ENCODE results near the gene WDR37. TPM values are rescaled to one million over a fixed set of nuclear protein-coding genes. Genes with fewer than 3 reads are reported as not detected.
"Not testable (repeated sequence)": the region's sequence is repeated elsewhere in the genome, so short reads cannot be mapped to it uniquely, and the experiment has no call there.

The WDR37 gene
- total and polyA plus RNA-seq, 9 of the 15 experiments (the other 6 are each of a cell fraction or from before 2014, with no cell fraction given): 2.3 to 11.6 (median 6.7) TPM

DNA sequence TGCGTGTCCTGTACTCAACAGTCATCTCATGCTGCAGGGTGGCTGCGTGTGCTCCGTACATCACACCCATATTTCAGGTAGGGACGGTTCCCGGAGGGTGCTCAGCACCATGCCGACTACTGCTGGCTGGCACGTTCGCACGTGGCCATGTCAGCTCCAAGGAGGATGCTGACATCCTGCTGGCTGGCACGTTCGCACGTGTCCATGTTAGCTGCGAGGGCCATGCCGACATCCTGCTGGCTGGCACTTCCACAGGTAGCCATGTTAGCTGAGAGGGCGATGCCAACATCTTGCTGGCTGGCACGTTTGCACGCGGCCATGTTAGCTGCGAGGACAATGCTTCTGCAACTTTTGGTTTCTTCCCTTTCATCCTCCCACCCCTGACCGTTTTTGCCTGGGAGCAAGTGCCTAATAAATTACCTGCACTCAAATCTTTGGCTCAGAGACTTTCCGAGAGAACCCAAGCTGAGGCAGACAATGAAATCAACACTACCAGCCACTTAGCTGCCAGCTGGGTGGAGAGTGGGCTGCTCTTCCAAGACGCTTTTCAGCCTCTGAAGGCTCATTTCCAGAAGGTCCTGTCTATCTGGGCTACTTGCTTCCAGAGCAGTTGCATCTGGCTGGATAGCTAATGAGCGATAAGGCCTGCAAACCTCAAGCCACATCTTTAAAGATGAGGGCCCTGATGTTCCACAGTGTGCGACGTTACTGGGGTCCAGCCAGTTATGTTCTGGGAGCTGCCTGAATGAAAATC is 104.6 kb downstream of the WDR37 start (continued):
- TF ChIP-seq, protein P1, sequence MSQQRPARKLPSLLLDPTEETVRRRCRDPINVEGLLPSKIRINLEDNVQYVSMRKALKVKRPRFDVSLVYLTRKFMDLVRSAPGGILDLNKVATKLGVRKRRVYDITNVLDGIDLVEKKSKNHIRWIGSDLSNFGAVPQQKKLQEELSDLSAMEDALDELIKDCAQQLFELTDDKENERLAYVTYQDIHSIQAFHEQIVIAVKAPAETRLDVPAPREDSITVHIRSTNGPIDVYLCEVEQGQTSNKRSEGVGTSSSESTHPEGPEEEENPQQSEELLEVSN (IDR thresholded peaks at IDR 0.05; ENCODE audit: borderline replicate concordance in 1 of 2, extremely low read depth in 1 of 2, insufficient read depth in 1 of 2, insufficient read length in 1 of 2, low read depth in 1 of 2, low read length in 1 of 2, poor library complexity in 1 of 2, severe bottlenecking in 1 of 2): peak; percentile 24 to 26
- TF ChIP-seq SRSF1 (IDR thresholded peaks at IDR 0.05; ENCODE audit: low read depth, low read length) (no peak), ZNF41 (CRISPR knock-in tag; conservative IDR thresholded peaks at IDR 0.05) (no peak), PTRF (tag; IDR thresholded peaks at IDR 0.05) (no peak)

DNA sequence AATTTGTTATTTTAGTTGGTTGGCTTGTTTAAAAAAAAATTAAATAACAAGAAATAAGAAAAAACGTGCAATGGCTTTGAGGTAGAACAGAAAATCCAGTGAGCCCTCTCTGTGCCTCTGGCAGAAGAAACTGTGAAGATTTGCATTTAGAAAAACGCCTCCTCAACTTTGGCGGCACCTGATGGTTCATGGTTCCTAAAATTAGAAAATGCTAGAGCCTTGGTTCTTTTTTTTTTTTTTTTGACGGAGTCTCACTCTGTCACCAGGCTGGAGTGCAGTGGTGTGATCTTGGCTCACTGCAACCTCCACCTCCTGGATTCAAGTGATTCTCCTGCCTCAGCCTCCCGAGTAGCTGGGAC is 105.1 kb downstream of the WDR37 start:
- Histone ChIP-seq H3K79me2 (ENCODE audit: control insufficient read depth, insufficient read depth, low read length) (peaks cover 29% of the 10 kb centered on the region), H3K4me2 (ENCODE audit: insufficient read depth, low read length) (peak overlapping the region; percentile 77; the same call in 1 of the 2 replicates), H3K4me1 (replicated peaks in 1 of 2; ENCODE audit: control insufficient read depth in 2 of 2, insufficient read depth in 2 of 2, low read length in 2 of 2) (peaks cover 7 to 35% of the 10 kb centered on the region in 2 experiments; a peak in 4 of 5 replicates), H3K27me3 (ENCODE audit: control insufficient read depth in 2 of 2, insufficient read depth in 2 of 2, low read length in 2 of 2) (peaks cover 0 to 16% of the 10 kb centered on the region in 2 experiments; a peak in 1 of 5 replicates), H3K36me3 (ENCODE audit: control insufficient read depth, insufficient read depth, low read length) (peaks cover 38% of the 10 kb centered on the region)
- BruUV-seq (replicated peaks); intact Hi-C loops (cut with micrococcal nuclease); ATAC-seq; FAIRE-seq; H3K9me1 ChIP-seq (ENCODE audit: control insufficient read depth, insufficient read depth, low read length); DNase-seq (ENCODE audit: extremely low read depth in 1 of 4, low spot score in 3 of 4); CTCF ChIA-PET (ENCODE audit: low intra/inter-chr PET ratio); H3K9ac ChIP-seq (ENCODE audit: insufficient read depth in 1 of 2, low read depth in 2 of 2, low read length in 2 of 2); H3K27ac ChIP-seq (ENCODE audit: extremely low read depth, low read depth, low read length); in situ Hi-C loops (cut with MboI); H3K4me3 ChIP-seq; H2AFZ ChIP-seq (ENCODE audit: low read depth, low read length); H4K20me1 ChIP-seq (replicated peaks; ENCODE audit: control insufficient read depth, insufficient read depth, low read length); H3K9me3 ChIP-seq (replicated peaks; ENCODE audit: control insufficient read depth, insufficient read depth, low read depth, low read length): not testable (repeated sequence)
- POLR2A ChIA-PET: interaction anchor here (0.9 to 2.0 kb wide), 2 partner anchors 11 to 12 kb away, joined by 4 to 5 read pairs; no protein-coding TSS in a partner anchor
- 24% methylated on average over 4 of the region's 5 CpGs for WGBS (ENCODE audit: insufficient coverage, low coverage, missing lambda C conversion rate)

Measured in K562 (cell line).